B cell (primary cell): ENCODE measurements around the gene SFMBT2.

Experiments
- EZH2 ChIP-seq: IDR thresholded peaks from 2 replicates; pipeline ENCODE4 v1.6.1; 2012; ENCODE audit warnings: borderline replicate concordance, low read depth, mild to moderate bottlenecking, moderate library complexity, low read length; ENCODE audit not compliant: insufficient read depth, poor library complexity, severe bottlenecking
- TF ChIP-seq, protein P1 (sequence below): fragments of 200-600 bp; IDR thresholded peaks from one replicate; pipeline ENCODE4 v1.8.0; 2022; ENCODE audit warnings: antibody characterized with exemption, mild to moderate bottlenecking

DNA sequence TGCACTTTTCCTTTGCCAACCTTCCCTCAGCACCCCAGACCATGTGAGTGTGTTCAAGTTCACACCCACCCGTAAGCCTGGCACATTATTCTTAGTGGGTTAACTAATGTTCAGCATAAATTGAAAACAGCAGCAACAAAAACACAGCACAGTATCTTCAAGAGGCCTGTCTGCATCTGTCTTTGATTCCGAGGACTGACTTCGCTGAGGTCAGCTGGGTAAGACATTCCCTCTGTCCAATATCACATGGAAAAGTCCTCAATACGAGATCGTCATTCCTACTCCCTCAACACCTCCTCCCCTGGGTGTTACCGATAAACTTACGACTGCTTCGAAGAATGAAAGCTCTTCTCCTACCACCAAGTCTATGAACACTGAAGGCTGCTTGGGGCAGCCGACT, 218.8 kb downstream of the SFMBT2 start:
- TF ChIP-seq, protein P1, sequence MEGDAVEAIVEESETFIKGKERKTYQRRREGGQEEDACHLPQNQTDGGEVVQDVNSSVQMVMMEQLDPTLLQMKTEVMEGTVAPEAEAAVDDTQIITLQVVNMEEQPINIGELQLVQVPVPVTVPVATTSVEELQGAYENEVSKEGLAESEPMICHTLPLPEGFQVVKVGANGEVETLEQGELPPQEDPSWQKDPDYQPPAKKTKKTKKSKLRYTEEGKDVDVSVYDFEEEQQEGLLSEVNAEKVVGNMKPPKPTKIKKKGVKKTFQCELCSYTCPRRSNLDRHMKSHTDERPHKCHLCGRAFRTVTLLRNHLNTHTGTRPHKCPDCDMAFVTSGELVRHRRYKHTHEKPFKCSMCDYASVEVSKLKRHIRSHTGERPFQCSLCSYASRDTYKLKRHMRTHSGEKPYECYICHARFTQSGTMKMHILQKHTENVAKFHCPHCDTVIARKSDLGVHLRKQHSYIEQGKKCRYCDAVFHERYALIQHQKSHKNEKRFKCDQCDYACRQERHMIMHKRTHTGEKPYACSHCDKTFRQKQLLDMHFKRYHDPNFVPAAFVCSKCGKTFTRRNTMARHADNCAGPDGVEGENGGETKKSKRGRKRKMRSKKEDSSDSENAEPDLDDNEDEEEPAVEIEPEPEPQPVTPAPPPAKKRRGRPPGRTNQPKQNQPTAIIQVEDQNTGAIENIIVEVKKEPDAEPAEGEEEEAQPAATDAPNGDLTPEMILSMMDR: no peak
- no peak for TF ChIP-seq EZH2
